Fibroblast of skin of right quadriceps (primary cell): Measurements from ENCODE around the gene P2RX3.

Source experiments
- DNase-seq: peaks from one replicate; pipeline ENCODE4 v3.0.0-alpha.2; 2013

The P2RX3 gene

DNA sequence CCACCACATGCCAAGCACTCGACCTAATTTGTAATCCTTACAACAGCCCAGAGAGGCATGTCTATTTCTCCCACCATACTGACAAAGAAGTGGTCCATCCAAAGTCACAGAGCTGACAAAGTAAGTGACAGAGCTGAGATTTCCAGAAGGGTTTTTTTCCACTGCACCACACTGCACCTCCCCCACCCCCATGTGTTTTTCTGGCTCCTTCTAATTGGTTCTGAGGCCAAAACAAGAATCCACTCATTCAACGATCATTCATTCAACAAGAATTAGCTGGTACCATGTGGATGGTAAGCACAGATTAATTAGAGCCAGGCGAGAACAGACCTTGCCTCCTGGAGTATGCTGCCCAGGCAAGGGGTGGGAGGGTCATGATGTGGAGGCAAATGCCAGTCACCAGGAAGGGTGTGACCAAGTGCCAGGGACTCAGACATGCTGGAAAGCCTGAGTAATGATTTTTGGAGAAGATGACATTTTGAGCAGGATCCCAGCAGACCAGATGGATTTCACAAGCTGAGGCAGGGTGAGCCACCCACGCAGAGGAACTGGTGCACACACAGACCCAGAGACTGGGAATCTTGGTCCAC lies 67.2 kb downstream of the P2RX3 start:
- DNase-seq, result no peak

GRCh38 chr11:57406337-57406904 lies 68.3 kb downstream of the P2RX3 start:
- DNase-seq, result no peak

DNA sequence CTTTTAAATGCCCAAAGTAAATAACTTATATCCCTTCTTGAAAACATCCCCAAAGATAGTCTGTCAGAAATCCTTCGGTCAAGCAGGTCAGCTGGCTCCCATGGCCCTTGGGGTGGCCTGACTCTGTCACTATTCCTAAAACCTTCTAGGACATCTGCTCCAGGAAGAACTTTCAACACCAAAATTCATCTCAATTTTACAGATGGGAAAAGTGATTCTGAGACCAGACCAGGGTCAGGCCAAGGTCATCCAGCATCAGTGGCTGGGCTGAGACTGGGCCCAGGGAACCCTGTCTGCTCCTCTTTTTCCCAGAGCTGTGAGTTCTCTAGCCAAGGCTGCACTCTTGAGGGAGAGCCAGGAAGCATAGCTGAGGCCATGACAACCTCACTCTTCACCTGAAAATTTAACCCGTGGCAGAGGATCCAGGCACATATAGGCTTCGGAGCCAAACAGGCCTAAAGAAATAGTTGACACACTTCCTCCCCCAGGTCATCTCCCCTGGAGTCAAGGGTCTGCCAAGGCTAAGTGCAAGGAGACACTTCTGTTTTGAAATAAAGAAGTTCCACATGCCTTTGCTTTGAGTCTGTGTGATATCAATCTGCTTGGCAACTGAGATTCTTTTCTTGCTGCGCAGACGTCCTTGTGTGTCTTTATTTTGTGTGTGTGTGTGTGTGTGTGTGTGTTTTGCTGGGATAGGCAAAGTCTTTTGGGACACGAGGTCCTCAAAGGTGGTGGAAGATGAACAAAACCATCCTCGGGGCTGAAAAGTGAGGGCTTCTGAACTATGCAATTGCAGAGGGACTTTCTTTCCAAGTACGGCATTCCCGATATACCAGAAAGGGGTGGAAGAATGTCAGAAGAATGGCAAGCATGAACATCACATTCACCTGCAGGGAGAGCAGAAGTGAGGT lies 69.1 kb downstream of the P2RX3 start:
- no peak for DNase-seq

DNA sequence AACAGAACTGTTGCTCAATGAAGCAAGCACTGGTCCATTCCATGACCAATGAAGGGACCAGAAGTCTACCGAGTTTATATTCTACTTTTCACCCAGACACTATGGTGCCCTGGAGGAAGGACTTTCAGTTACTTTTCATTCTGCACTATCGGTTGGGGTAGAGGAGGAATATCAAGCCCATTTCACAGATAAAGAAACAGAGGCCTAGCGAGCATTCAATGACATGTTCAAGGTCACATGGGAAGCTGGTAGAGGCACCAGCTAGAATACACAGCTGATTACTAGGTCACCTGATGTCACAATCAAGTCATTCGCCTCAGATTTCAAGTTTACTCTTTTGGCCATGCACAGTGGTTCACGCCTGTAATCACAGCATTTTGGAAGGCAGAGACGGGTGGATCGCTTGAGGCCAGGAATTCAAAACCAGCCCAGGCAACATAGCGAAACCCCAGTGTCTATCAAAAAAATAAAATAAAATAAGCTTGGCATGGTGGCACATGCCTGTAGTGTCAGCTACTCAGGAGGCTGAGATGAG lies 69.9 kb downstream of the P2RX3 start:
- no peak for DNase-seq

GRCh38 chr11:57408771-57409170 lies 70.6 kb downstream of the P2RX3 start:
- no peak for DNase-seq

DNA sequence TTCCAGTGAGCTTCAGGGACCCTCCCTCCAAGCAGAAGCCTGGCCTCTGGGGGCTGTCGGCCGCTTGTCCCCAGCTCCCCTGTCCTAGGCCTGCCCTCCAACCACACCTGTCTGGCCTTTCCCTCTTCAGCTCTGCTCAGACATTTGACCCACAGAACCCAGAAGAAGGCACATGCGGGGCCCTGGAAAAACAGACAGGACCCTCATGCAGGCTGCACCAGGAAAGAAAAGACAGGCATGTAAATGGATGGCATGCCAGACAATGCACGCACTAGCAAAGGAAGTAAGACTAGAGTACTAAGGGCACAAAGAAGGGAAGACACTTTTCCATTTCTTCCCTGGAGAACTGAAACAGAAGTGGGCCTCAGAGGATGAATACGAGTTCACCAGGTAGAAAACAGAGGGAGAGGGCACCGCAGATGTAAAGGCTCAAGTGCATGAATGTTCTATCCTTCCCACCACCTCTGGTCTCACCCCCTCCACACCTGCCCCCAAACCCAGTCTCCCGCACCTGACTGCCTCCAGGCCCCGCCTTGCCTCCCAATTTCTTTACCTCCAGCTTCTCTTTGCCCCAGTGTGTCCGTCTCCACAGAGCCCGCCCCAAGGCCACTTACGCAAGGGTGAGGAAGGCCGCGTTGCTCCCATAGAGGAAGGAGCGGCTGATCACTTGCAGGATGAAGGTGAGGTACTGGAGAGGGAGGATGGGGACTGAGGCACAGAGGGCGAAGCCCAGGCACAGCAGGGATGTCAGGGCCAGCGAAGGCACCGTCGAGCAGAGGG lies 71.4 kb downstream of the P2RX3 start:
- DNase-seq, result no peak

- DNase-seq, result peak; percentile 88
These were observed 72.1 kb downstream of the P2RX3 start for GRCh38 chr11:57410287-57410686.

- DNase-seq, result no peak
These were observed 75.5 kb downstream of the P2RX3 start for GRCh38 chr11:57413681-57414080.

GRCh38 chr11:57414612-57415212 lies 76.6 kb downstream of the P2RX3 start:
- DNase-seq, result no peak

DNA sequence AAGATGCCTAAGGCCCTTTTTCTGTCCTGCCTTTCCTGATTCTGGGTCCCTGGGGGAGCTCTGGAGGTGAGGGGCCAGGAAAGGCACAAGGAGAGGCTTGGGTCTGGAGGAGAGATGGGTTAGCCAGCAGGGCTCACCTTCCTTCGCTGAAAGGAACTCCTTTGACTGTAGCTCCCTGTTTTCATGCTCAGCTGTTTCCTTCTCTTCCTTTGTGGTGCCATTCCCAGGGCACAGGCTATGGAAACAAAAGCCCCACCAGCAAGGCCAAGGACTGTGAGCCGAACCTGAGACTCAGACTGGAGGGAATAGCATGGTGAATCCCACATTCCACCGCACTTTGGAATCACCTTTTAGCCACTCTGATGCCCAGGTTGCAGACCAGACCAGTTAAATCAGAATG lies 78.3 kb downstream of the P2RX3 start:
- no peak for DNase-seq

DNA sequence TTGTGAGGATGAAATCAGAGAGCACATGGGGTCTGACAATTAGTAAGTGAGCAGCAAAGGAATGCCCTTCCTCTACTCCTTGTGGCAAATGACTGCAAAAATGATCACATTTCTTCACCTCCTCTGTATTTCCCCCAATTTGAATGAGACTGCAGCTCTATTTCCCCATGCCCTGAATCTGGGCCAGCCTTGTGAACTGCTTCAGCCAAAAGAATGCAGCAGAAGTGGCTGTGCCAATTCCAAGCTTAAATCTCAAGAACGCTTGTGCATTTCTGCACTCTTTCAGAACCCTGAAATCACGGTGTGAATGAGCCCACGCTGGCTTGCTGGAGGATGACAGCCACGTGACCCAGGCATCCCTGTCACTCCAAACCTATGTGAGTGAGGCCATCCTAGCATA lies 78.9 kb downstream of the P2RX3 start:
- DNase-seq, result peak; percentile 20

DNA sequence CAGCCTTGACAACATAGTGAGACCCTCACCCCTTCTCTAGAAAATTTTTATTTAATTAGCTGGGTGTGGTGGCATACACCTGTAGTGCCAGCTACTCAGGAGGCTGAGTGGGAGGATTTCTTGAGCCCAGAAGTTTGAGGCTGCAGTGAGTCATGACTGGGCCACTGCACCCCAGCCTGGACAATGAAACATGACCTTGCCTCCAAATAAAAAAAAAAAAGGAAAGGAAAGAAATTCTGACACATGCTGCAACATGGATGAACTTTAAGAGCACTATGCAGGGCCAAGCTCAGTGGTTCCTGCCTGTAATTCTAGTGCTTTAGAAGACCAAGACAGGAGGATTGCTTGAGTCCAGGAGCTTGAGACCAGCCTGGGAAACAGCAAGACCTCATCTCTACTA lies 80.0 kb downstream of the P2RX3 start:
- DNase-seq, result no peak

- DNase-seq, result no peak
These were observed 81.0 kb downstream of the P2RX3 start for GRCh38 chr11:57419146-57419545.

DNA sequence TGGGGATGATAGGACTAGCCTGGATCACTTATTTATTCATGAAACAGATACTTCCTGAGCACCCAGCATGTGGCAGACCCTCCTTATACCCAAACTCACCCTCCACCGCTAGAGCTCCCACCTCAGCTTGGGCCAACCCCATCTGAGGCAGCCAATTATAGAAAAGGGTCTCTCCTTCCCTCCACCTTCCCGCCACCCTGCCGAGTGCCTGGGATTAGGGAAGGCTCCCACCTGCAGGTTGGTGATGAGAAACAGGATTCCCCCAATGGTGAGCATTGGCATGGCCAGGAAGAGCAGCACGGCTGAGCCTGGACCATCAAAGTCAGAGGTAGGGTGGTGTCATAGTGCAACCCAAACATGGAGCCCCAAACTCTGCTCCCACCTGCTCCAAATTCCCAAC lies 82.9 kb downstream of the P2RX3 start:
- DNase-seq, result no peak

- no peak for DNase-seq
These were observed 83.7 kb downstream of the P2RX3 start for GRCh38 chr11:57421805-57422204.
